Kidney epithelial cell (primary cell): ENCODE data around the gene PI3. TPM values are rescaled to one million over a fixed set of nuclear protein-coding genes. Genes with fewer than 3 reads are reported as not detected.

ENCODE experiments used
- DNase-seq: peaks from one replicate; pipeline ENCODE4 v3.0.0-alpha.2; 2010; ENCODE audit warnings: low read depth
- H3K27me3 ChIP-seq: 2 replicates; pipeline ENCODE4 v1.6.0; 2011; ENCODE audit warnings: low read length; ENCODE audit not compliant: control insufficient read depth, insufficient read depth
- H3K36me3 ChIP-seq: 2 replicates; pipeline ENCODE4 v1.5.1; 2011; ENCODE audit warnings: low read length; ENCODE audit not compliant: control insufficient read depth, insufficient read depth
- H3K4me3 ChIP-seq: 2 replicates; pipeline ENCODE4 v1.5.1; 2011; ENCODE audit warnings: low read depth, mild to moderate bottlenecking, control low read depth, low read length
- CTCF ChIP-seq: IDR thresholded peaks from 2 replicates; pipeline ENCODE4 v1.5.1; 2011; ENCODE audit warnings: mild to moderate bottlenecking, moderate library complexity, low read length, control low read depth, inconsistent platforms; ENCODE audit not compliant: insufficient read depth, poor library complexity, severe bottlenecking
- total RNA-seq: library from RNA; depleted of rRNA; stranded (reverse); fragments of >200 nt; gene quantifications from 2 replicates; pipeline ENCODE4 v1.2.3, GENCODE V29; 2015

The PI3 gene
- total RNA-seq, 1 donor from 2014 or later: not detected

GRCh38 chr20:45191926-45192325 is 17.2 kb downstream of the PI3 start:
- Histone ChIP-seq H3K4me3 (no peak overlapping the region), H3K36me3 (no peaks in the 10 kb centered on the region), H3K27me3 (no peaks in the 10 kb centered on the region)
- no peak for DNase-seq
- TF ChIP-seq CTCF: no peak

- no peak for DNase-seq
- Histone ChIP-seq H3K36me3 (no peaks in the 10 kb centered on the region), H3K4me3 (no peak overlapping the region), H3K27me3 (no peaks in the 10 kb centered on the region)
- no peak for TF ChIP-seq CTCF
Observed at GRCh38 chr20:45193331-45193730, 18.6 kb downstream of the PI3 start.

- no peak within 1 kb of the TSS for H3K4me3 ChIP-seq
- peaks cover 8% of the 10 kb centered on the region for H3K27me3 ChIP-seq
- no peak for DNase-seq
- no peak for TF ChIP-seq CTCF
- H3K36me3 ChIP-seq: no peaks in the 10 kb centered on the region
Observed at GRCh38 chr20:45206725-45207124, 32.0 kb downstream of the PI3 start, which contains the start of gene SEMG1. SEMG1 (plus strand) TSS chr20:45207033; CDS start chr20:45207054, 21 bp downstream.

GRCh38 chr20:45209924-45210323 is 35.2 kb downstream of the PI3 start:
- H3K36me3 ChIP-seq: no peaks in the 10 kb centered on the region
- no peak overlapping the region for H3K4me3 ChIP-seq
- H3K27me3 ChIP-seq: peaks cover 4% of the 10 kb centered on the region
- no peak for TF ChIP-seq CTCF
- DNase-seq: no peak

GRCh38 chr20:45211569-45212474 is 37.1 kb downstream of the PI3 start:
- no peak for TF ChIP-seq CTCF
- DNase-seq: no peak
- no peak overlapping the region for H3K4me3 ChIP-seq
- no peaks in the 10 kb centered on the region for H3K36me3 ChIP-seq
- peaks cover 4% of the 10 kb centered on the region for H3K27me3 ChIP-seq

- peaks cover 4% of the 10 kb centered on the region for H3K27me3 ChIP-seq
- no peaks in the 10 kb centered on the region for H3K36me3 ChIP-seq
Observed at GRCh38 chr20:45212836-45213235, 38.1 kb downstream of the PI3 start.

More at GRCh38 chr20:45212836-45213235, 38.1 kb downstream of the PI3 start:
- H3K4me3 ChIP-seq: no peak overlapping the region
- DNase-seq: no peak
- no peak for TF ChIP-seq CTCF
